Kidney glomerular epithelial cell (primary cell): ENCODE data around the gene KBTBD12.
"Not testable (repeated sequence)": the region's sequence is repeated elsewhere in the genome, so short reads cannot be mapped to it uniquely, and the experiment has no call there.

Source experiments
- DNase-seq: peaks from one replicate; lab custom pipeline; 2025; lab: John Stamatoyannopoulos, UW

The KBTBD12 gene, protein sequence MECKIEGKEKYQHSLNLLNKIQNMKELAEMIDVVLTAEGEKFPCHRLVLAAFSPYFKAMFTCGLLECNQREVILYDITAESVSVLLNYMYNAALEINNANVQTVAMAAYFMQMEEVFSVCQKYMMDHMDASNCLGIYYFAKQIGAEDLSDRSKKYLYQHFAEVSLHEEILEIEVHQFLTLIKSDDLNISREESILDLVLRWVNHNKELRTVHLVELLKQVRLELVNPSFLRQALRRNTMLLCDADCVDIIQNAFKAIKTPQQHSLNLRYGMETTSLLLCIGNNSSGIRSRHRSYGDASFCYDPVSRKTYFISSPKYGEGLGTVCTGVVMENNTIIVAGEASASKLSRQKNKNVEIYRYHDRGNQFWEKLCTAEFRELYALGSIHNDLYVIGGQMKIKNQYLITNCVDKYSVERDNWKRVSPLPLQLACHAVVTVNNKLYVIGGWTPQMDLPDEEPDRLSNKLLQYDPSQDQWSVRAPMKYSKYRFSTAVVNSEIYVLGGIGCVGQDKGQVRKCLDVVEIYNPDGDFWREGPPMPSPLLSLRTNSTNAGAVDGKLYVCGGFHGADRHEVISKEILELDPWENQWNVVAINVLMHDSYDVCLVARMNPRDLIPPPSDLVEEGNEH

DNA sequence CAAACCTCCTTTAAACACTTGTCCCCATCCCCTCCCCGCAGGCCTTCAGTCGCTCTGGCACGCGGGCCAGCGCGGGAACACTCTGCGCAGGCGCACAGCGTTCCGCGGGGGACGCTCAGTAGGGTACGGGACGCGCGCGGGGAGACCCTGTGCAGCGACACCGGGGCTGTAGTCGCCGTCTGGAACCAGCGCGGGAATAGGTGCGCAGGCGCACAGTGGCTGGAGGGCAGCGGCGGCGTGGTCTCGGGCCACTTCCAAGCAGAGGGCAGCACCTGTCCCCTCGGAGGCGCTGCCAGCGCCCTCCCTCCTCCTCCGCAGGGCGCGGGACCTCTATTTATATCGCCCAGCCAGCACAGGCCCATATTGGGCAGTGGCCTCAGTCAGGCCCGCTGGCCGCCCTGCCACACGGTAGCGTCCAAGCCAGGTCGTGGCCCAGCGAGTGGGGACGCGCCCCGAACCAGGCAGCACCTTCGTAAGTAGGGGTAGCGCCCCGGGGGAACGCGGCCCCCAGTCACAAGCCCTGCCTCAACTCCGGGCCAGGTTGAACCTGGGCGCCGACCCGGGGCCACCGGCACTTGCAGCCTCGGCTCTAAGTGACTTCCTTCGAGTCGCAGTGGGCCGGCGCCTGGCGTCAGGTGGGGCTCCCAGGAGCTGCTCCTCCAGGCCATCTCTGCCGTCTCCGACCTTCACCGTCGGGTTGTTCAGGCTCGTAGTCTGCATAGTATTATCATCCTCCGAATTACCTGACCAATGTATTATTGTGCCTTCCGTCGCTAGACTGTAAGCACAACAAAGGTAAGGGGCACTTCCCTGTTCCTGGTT, at the start of gene KBTBD12:
Gene KBTBD12 (plus strand): TSS at position 118 of the 822 bp plus-strand sequence. CDS start 7,830 bp downstream, outside the sequence.
- DNase-seq = no peak

DNA sequence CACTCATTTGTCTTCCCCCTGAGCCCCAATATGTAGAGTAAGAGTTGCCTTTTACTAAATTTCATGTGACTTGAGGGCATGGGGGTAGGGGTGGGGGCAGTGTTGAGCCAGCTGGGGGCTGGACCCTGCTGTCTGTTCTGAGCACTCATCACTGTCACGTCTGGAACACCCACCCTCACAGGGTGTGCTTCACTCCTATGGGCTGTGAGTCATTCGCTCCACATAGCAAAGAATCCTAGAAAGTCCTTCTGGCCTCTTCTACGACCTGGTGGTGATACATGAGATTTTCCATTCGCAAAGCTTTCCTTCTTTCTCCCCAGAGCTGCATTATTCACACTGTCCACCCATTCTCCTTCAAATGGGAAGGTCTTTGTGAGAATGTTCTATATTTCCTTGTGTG, 49.1 kb upstream of the KBTBD12 start:
- no peak for DNase-seq

DNA sequence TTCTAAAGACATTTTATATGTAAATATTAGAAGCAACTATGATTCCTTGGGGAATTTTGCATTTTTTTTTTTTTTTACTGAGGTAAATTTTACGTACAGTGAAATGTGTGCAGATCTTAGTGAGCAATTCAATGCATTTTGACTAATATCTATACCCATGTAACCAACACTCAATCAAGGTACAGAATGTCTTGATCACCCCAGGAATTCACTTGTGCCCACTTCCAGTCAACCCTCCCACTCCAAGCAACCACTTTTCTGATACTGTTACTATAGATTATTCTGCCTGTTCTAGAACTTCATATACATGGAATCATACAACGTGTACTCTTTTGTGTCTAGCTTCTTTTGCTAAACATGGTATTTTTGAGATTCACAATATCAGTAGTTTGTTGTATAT, 47.6 kb upstream of the KBTBD12 start:
- DNase-seq = no peak

DNA sequence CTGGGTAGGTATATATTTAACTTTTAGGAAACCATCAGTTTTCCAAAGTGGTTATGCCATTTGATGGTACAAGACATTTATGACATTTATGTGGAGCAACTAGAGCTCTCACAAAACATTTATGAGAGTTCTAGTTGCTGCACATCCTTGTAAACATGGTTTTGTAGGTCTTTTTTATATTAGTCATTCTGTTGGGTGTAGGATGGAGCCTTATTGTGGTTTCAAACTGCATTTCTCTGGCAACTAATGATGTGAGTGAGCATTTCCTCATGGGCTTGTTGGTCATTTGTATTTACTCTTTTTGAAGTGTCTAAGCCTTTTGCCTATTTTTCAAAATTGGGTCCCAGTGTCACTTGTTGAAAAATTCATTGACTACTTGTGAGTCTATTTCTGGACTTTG, 47.0 kb upstream of the KBTBD12 start:
- DNase-seq = no peak

DNA sequence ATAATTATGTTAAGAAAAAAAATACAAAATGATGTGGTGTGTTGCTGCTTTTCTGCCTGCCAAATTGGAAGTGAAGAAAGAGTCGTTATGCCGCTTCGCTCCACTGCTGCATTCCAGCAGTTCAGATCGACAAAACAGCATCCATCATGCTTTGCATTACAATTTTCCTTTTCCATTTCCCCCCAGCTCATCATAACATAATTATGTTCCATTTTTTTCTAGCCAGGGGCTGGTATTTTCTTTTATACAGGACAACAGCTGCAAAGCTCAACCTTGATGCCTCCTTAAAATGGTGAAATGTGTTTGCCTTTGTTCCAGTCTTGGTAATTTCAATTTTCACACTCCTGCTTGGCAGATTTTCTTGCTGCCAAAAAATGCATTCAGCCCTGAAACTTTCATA, 44.9 kb upstream of the KBTBD12 start:
- no peak for DNase-seq

DNA sequence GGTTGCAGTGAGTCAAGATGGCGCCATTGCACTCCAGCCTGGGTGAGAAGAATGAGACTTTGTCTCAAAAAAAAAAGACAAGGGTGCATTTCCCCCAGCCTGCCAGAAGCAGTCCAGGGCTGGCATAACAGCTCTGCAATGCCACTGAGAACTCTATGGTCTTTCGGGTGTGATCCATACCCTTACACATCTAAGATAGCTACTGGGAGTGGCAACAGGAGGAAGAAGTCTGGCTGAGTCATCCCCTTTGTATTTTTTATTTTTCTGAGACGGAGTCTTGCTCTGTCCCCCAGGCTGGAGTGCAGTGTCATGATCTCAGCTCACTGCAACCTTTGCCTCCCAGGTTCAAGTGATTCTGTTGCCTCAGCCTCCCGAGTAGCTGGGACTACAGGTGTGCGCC, 40.9 kb upstream of the KBTBD12 start:
- not testable (repeated sequence) for DNase-seq

DNA sequence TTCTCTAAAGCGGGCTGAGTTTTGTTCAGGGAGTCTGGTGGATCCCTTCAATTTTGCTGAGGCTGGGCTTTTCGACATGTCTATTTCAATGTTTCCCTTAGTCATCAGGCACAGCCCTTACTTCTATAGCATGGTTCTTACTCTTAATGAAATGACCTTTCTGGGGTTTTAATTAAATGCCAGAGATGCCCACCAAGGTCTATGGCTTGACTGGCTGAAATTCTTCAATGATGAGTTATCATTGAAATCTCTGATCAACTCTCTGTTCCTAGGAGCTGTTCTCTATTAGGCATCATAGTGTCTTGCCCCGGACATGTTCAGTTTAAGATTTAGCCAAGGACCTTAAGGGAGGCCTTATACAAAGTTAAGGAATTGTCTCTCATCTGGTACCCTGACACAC, 33.4 kb upstream of the KBTBD12 start:
- no peak for DNase-seq

DNA sequence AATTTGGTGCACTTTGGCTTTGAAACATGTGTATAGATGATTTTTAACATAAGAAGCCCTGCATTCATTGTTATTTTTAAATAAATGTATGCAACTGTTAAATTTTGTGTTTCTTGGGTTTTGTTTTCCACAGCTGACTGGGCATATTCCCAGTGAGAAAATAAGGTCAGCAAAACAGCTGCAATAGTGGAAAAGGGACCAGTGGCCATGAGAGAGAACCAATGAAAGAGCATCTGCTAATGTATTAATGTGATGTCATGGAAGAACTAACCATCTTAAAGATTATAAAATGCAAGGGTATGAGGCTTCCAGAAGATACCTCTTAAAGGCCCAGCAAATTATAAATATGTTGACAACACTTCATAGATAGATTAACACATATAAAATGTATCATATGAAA, 31.0 kb upstream of the KBTBD12 start:
- DNase-seq = no peak

DNA sequence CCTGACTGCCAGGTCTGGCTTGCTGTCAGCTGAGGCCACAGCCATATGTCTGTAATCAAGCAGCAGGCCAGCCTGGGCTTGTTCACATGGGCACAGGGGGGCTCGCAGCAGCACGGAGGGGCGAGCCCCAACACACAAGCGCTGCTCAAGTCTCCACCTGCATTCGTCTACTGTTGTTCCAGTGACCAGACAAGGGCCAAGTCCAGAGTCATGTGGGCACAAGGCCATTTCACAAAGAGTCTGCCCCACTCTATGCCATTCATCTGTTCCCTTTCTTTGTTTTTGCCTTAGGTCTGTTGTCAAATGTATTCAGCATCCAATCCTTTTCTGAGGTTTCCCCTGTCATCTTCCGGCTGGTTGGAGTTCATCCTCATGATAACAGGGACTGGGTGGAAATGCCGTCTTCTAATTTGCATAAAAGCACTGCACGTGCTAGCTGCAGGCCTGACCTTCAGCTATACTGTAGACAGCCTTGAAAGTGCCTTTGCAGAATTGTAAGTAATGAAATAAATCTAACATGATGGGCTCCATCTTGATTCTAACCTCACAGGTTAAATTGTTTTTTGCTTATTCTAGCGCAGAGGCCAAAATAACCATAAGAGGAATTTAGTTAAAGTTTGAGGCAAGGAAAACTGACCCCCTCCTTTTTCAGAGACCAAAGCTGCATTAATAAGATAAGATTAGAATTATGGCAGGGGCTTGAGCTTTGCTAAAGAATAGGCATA, 28.6 kb upstream of the KBTBD12 start:
- DNase-seq = no peak

DNA sequence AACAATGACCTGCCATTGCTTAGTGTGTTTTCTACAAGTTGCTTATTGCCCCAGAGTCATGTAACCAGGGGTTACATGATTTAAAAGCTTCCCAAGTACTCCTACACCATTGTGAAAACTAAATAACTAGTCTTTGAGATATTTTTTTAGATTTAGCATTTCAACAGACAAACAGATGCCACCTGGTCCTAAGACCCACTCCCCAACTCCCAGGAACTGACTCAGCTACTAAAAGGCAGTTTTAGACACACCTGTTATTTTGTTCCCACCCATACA, 28.1 kb upstream of the KBTBD12 start:
- DNase-seq = no peak

DNA sequence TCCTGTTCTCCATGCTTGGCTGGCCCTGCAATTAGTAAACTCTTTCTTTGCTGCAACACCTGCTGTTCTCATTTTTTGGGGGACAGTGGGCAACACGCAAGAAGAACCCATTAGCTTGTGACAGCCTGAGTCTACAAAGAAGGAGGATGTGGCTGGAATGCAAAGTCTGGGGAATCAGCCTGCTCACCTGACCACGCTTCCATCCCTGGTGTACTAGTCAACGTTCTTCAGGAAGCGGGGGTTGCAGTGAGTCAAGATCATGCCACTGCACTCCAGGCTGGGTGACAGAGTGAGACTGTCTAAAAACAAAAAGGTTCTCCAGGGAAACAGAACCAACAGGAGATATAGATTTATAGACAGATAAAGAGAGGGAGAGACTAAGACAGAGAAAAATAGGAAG, 27.7 kb upstream of the KBTBD12 start:
- peak; percentile 25 for DNase-seq

DNA sequence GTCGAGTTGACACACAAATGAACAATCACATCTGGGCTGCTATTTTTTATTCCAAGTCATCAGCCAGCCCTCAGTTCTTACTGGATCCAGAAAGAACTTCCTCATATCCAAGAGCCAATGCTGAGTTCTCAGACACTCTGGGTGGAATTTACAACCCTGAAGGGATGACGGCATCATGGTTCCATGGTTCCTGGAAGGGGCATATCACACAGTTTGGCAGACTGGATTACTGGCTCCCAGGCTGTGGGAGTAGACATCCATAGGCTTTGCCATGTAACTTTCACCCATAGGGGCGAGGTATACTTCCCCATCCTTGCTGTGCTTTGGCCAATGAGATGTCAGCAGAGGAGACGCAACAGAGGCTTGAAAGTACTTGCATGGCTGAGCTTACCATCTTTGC, 26.9 kb upstream of the KBTBD12 start:
- no peak for DNase-seq

DNA sequence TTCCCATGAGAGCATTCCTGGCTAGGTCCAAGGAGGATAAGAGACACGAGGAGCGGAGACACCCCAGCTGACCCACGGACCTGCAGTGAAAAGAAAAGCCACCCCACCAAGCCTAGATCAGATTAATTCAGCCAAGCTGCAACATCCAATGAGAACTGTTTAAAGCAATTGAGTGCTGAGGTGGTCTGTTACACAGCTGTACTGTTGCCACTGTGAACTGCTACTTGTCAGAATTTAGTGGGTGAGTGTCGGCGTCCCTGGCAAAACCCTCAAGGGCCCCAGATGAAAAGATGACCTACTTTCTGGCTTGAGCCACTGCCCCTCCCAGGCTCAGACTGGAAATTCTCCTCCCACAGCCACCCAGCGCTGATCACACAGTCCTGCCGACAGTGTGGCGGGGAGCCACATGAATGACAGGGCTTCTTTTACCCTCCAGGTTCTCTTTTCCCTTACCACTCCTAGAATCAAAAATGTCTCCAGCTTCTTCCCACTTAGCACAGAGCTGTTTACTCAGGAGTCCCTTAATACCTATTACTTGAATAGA, 26.4 kb upstream of the KBTBD12 start:
- no peak for DNase-seq

DNA sequence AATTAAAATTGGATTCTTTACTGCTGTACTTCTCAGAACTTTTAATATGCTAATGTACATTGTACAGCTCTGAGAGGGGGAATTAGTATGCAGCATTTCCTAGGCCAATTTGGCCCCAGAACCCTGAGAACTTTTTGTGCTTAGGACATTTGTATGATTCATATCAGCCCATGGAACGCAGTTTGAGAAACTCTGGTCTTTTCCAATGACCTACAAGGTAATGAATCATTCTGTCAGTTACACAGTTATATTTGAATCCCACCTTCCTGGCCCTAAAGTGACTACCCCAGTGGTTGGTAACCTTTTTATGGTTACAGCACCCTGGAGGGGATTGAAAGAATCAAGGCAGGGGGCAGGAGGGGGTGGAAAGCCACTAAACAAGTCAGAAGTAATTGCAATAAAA, 25.6 kb upstream of the KBTBD12 start:
- DNase-seq = no peak

DNA sequence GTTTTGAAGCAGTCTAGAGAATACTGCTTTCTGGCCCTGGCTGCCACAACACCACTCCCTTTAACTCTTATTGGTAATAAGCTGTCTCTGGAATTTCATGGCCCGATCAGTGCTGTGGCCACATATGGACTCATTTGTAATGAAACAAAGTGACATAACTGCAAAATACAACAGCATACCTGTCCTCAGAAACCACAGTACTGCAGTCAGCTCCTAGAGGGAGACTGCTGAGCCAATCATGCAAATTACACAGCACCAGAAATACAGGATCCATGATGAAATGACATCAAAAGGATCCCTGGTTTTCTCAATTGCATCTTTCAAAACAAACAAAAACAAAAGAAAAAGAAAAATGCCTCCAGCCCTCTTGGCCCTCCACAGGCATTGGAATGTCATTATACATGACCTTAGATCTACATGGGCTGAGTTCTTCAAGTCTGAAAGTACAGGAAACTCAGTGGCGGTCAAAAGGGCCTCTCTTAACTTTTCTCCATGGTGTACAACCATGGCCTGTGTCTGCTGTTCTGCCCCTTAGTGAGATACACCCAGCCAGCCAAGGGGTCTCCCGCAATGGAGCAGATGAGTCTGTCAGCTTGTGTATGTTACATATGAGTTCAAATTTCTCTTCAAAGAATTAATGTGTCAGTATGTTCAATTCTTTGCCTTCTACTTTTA, 24.9 kb upstream of the KBTBD12 start:
- DNase-seq = no peak

DNA sequence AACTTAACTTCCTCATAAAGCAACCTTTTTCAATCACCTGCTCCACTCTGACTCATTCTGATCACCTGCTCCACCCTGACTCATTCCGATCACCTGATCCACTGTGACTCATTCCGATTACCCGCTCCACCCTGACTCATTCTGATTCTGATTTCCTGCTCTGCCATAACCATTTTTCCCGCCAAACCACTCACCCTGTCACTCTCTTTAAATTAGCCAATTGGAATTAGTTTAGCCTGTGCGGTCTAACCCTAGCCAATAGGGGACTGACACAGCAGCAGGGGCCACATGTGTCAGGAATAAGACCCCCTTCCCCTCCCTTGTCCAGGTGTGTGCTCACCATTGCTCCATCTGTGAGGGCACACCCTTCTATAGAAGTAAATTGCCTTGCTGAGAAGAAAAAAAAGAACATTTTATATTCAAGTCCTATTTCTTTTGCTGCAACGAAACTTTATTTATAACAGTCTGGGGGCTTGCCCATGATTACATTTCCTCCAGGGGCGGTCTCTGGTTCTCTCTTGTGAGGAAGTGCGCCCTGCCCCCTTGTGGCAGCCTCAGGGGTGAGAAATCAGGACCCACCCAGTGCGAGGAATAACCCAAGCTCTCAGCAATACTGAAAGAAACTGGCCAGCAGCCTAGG, 24.3 kb upstream of the KBTBD12 start:
- not testable (repeated sequence) for DNase-seq

DNA sequence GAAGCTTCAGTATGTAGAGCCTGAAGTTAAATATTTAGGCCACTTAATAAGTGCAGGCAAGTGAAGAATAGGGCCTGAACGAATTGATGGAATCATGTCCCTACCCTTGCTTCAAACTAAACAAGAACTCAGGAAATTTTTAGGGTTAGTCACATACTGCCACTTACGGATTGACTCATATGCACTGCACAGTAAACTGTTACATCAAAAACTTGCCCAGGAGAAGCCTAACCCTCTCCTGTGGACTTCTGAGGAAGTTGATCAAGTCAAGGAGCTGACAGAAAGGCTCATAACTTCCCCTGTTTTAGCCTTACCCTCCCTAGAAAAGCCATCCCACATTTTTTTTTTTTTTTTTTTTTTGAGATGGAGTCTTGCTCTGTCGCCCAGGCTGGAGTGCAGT, 20.6 kb upstream of the KBTBD12 start:
- DNase-seq = no peak

DNA sequence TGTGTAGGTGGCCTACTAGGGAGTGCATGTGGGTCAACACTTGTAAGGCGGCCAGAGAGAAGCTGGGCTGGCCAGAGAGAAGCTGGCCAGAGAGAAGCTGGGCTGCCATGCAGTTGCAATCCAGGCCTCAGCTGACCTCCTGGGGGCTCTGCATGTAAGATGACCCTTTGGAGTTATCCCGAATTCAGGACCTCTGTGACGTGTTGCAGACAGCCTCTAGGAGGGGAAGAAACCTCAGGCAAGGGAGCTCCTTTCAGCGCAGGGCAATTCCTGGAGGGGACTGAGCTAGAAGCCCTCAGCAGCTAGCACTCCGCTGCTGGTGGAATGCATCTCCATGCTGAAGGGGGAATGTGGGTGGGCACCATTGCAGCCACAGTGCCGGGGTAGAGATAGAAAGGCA, 15.8 kb upstream of the KBTBD12 start:
- no peak for DNase-seq

DNA sequence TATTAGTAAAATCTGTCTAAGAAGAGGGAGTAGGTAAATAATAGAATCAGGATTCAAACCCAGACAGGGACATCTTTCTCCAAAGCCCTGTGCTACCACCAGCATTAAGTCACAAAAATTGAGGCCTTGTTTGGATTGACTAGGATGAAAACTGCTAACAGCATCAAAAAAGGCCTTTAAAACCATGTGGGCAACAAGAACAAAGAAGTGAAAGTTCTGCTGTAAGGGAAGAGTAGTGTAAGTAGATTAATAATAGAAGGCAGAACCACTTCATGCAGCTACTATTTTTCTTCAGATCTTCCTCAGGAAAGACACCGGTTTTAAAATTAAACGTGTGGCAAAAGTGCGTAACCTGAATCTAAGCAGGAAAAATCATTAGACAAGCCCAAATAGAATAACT, 15.3 kb upstream of the KBTBD12 start:
- DNase-seq = no peak

DNA sequence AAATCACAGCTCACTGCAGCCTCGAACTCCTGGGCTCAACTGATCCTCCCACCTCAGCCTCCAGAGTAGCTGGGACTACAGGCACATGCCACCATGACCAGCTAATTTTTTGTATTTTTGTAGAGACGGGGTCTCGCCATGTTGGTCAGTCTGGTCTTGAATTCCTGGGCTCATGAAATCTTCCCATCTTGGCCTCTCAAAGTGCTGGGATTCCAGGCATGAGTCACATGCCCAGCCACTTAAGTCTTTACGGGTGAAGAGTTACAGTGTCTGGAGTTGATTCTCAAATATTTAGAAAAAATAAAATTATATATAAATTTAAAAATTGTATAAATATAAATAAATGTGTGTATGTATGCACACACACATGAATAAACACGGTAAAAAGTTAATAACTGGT, 14.5 kb upstream of the KBTBD12 start:
- no peak for DNase-seq

DNA sequence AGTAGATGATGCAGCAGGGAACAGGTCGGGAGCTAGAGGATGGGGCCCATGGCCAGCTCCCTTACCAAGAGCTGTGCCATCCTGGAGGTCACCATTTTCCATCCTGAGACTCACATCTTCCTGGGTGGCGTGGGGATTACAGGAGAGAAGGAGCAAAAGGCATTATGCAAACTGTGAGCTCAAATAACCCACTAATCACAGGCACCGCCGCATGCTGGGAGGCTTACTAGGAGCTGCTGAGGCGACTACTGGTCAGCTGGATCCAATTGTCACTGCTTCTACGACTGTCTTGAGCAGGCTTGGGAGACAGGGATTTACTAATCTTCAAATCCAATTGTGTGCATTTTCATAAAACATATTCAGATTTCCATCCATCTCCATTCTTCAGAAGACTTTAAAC, 12.5 kb upstream of the KBTBD12 start:
- DNase-seq = no peak
